CD4-positive, alpha-beta T cell (primary cell): ENCODE measurements around the gene ZNF592. TPM values are rescaled to one million over a fixed set of nuclear protein-coding genes. Genes with fewer than 3 reads are reported as not detected.

Source experiments
- ATAC-seq: fragments of 200-7000 bp; cut with Tn5 transposase; one replicate; pipeline ENCODE4 v1.10.0; 2022; ENCODE audit warnings: mild to moderate bottlenecking; ENCODE audit not compliant: poor library complexity
- CTCF ChIA-PET: fragments of 350-600 bp; sonication (Branson Sonifier 250); formaldehyde crosslinking; loops from one replicate; lab custom pipeline; 2021; ENCODE audit warnings: antibody characterized with exemption, inconsistent platforms; lab: Charles Lee
- POLR2A ChIA-PET: fragments of 350-600 bp; sonication (Branson Sonifier 250); formaldehyde crosslinking; loops from one replicate; lab custom pipeline; 2021; ENCODE audit warnings: antibody characterized with exemption, inconsistent platforms; lab: Charles Lee
- DNase-seq, 14 experiments: peaks; one replicate each; pipeline ENCODE4 v3.0.0-alpha.2; 2013 to 2020; ENCODE audit warnings: mixed read lengths in 2 of 14
- H3K27ac ChIP-seq, 2 donors: one replicate each; pipeline versions ENCODE4 v1.5.1 to v1.7.0; 2013; ENCODE audit warnings: low read length in 2 of 2, low read depth in 1 of 2, mild to moderate bottlenecking in 1 of 2
- H3K27me3 ChIP-seq, 2 experiments: 1 replicate in 1 of 2; 2 replicates in 1 of 2; pipeline versions ENCODE4 v1.6.1 to v1.7.0; 2013; ENCODE audit warnings: low read length in 2 of 2, control low read depth in 1 of 2, mild to moderate bottlenecking in 1 of 2, moderate library complexity in 1 of 2; ENCODE audit not compliant: insufficient read depth in 2 of 2, control insufficient read depth in 1 of 2
- H3K36me3 ChIP-seq: one replicate; pipeline ENCODE4 v1.6.1; 2013; ENCODE audit warnings: low read length, control low read depth; ENCODE audit not compliant: insufficient read depth
- H3K4me1 ChIP-seq: one replicate; pipeline ENCODE4 v1.6.1; 2013; ENCODE audit warnings: low read length, control low read depth; ENCODE audit not compliant: insufficient read depth
- H3K4me3 ChIP-seq: one replicate; pipeline ENCODE4 v1.5.1; 2013; ENCODE audit warnings: mild to moderate bottlenecking, low read length, moderate library complexity
- H3K9me3 ChIP-seq, 2 experiments: 1 replicate in 1 of 2; 2 replicates in 1 of 2; pipeline versions ENCODE4 v1.6.1 to v1.7.0; 2013; ENCODE audit warnings: low read length in 2 of 2, mild to moderate bottlenecking in 2 of 2, control low read depth in 1 of 2, moderate library complexity in 1 of 2; ENCODE audit not compliant: control insufficient read depth in 1 of 2, insufficient read depth in 1 of 2
- H3K27ac Mint-ChIP-seq: one replicate; pipeline ENCODE4 v1.8.0; 2020; ENCODE audit warnings: mixed read lengths
- H3K27me3 Mint-ChIP-seq: one replicate; pipeline ENCODE4 v1.8.0; 2021; ENCODE audit warnings: mixed read lengths
- H3K36me3 Mint-ChIP-seq: one replicate; pipeline ENCODE4 v1.8.0; 2021; ENCODE audit warnings: low read depth, mixed read lengths
- H3K4me1 Mint-ChIP-seq: one replicate; pipeline ENCODE4 v1.8.0; 2021; ENCODE audit warnings: low read depth, mixed read lengths
- H3K4me3 Mint-ChIP-seq: one replicate; pipeline ENCODE4 v1.8.0; 2020; ENCODE audit warnings: mild to moderate bottlenecking, mixed read lengths
- H3K9me3 Mint-ChIP-seq: one replicate; pipeline ENCODE4 v1.8.0; 2020; ENCODE audit warnings: mixed read lengths
- intact Hi-C, 2 experiments: fragments of 100-400 bp; cut with DNase I in 1 of 2; cut with micrococcal nuclease in 1 of 2; formaldehyde crosslinking; loops; one replicate each; pipeline versions ENCODE4 v1.15.1 to v1.9.0; 2023 to 2025; cut with DNase I, micrococcal nuclease
- total RNA-seq, 174 experiments: library from RNA in 2 of 174; stranded (reverse) in 2 of 174; gene quantifications; one replicate each; pipeline ENCODE4 v1.2.3 and lab custom pipeline; 2021 to 2026
- TF ChIP-seq, protein P1 (sequence below): fragments of 200-600 bp; IDR thresholded peaks from one replicate; pipeline ENCODE4 v1.8.0; 2022; ENCODE audit warnings: antibody characterized with exemption, mild to moderate bottlenecking

The ZNF592 gene
- total RNA-seq, 2 experiments from 2014 or later = 37.5 to 38.2 TPM

DNA sequence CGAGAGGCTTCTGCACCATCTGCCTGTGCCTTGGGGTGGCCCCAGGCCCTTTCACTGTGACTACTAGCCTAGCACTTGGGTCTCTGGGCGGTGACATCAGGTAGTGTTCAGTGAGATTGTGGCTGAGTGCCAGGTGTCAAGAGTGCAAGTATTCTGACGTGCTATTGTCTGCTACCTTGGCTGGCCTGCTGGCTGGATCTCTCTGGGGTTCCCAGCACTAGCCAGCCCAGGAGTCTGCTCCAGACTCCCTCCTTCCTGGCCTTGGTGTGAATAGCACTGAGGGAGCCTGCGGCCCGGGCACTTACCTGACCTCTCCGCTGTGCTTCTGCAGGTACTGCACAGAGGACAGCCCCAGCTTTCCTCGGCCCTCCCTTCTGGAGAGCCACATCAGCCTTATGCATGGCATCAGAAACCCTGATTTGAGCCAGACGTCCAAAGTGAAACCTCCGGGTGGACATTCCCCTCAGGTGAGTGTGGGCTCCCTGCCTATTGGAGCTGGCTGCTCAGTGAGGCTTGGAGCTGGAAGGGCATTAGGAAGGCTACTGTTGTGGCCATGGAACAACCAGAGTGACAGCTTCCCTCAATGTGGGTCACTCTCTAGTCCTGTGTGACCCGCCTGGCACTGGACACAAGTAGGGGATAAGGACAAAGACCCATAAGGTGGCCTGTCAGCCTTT lies 51.3 kb downstream of the ZNF592 start:
- H3K27ac ChIP-seq = no peak overlapping the region
- DNase-seq (no peak), ATAC-seq (no peak)
- intact Hi-C loops = no loop called here
- H3K9me3 ChIP-seq = no peaks in the 10 kb centered on the region
- no peaks in the 10 kb centered on the region for H3K27me3 Mint-ChIP-seq
- H3K36me3 Mint-ChIP-seq = peaks cover 94% of the 10 kb centered on the region
- H3K36me3 ChIP-seq = peaks cover 72% of the 10 kb centered on the region
- no peak overlapping the region for H3K27ac Mint-ChIP-seq
- ChIA-PET CTCF (no interaction called here), POLR2A (no interaction called here)
- H3K9me3 Mint-ChIP-seq = no peaks in the 10 kb centered on the region
- H3K4me1 ChIP-seq = no peaks in the 10 kb centered on the region
- H3K4me3 ChIP-seq = no peak overlapping the region
- H3K4me3 Mint-ChIP-seq = no peak overlapping the region
- TF ChIP-seq, protein P1, sequence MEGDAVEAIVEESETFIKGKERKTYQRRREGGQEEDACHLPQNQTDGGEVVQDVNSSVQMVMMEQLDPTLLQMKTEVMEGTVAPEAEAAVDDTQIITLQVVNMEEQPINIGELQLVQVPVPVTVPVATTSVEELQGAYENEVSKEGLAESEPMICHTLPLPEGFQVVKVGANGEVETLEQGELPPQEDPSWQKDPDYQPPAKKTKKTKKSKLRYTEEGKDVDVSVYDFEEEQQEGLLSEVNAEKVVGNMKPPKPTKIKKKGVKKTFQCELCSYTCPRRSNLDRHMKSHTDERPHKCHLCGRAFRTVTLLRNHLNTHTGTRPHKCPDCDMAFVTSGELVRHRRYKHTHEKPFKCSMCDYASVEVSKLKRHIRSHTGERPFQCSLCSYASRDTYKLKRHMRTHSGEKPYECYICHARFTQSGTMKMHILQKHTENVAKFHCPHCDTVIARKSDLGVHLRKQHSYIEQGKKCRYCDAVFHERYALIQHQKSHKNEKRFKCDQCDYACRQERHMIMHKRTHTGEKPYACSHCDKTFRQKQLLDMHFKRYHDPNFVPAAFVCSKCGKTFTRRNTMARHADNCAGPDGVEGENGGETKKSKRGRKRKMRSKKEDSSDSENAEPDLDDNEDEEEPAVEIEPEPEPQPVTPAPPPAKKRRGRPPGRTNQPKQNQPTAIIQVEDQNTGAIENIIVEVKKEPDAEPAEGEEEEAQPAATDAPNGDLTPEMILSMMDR = no peak
- no peaks in the 10 kb centered on the region for H3K27me3 ChIP-seq
- peaks cover 4% of the 10 kb centered on the region for H3K4me1 Mint-ChIP-seq

DNA sequence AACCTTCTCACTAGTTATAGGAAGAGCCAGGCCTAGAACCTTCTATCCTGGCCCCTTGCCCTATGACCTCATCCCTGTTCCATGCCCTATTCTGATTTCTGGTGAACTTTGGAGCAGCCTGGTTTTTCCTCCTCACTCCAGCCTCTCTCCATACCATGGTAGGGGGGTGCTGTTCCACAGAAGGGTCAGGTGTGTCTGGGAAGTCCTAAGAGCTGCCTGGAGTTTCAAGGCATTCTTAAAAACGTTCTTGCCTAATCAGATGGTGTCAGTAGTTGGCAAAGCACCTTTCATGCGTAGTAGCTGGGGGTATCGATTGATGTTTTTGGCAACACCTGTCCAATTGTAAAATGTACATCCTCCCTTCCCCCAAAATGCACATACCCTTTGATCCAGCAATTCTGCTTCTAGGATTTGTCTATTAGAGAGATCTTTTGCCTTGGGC lies 52.0 kb downstream of the ZNF592 start:
- TF ChIP-seq, protein P1 = no peak
- Histone ChIP-seq H3K9me3 (no peaks in the 10 kb centered on the region), H3K4me3 (no peak overlapping the region), H3K4me1 (no peaks in the 10 kb centered on the region), H3K27ac (no peak overlapping the region), H3K27me3 (no peaks in the 10 kb centered on the region), H3K36me3 (peaks cover 72% of the 10 kb centered on the region)
- intact Hi-C loops = no loop called here
- Mint-ChIP-seq H3K36me3 (peaks cover 96% of the 10 kb centered on the region), H3K4me3 (no peak overlapping the region), H3K27ac (no peak overlapping the region), H3K9me3 (no peaks in the 10 kb centered on the region), H3K4me1 (peaks cover 4% of the 10 kb centered on the region), H3K27me3 (no peaks in the 10 kb centered on the region)
- DNase-seq = no peak
- ATAC-seq = no peak
- CTCF ChIA-PET = interaction anchor here (0.6 kb wide), 1 partner anchor 35 kb away, joined by 3 read pairs; no protein-coding TSS in a partner anchor
- POLR2A ChIA-PET = no interaction called here

DNA sequence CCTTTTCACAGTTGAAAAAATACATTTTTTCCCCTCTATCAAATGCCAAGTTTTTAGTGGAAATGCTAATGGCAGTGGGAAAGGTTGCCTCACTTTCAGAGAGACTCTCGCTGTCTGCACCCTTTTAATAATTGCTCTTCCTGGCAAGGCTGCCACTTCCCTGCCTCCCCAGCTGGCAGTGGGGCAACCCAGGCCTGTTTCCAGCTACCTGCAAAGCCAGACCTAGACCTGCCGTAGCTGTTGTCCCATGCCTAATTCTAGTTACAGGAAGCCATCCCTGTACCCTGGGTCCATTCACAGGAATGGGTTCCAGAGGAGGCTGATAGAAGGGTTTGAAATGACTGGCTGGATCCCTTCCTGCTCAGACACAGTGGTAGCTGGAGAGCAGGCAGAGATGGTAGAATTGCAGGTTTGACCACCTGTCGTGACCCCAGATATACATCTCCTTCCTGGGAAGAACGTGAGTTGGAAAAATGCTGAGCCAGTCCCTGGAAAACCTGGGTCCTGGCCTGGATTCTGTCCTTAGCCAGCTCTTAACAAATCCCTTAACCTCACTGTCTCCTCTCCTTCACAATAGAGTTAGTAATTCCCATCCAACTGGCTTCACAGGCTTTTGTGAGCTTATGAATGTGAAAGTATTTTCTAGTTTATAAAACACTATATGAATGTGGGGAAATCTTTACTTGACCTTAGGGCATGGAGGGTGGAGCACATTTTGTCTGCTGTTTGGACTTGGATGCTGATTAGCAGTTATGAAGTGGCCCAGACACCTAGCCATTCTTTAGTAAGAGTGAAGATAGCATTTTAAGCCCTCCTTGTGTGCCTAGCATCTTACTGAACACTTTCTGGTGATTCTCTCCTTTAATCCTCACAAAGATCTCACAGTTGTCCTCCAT lies 55.9 kb downstream of the ZNF592 start:
- H3K27me3 Mint-ChIP-seq = no peaks in the 10 kb centered on the region
- H3K4me1 ChIP-seq = no peaks in the 10 kb centered on the region
- no peaks in the 10 kb centered on the region for H3K27me3 ChIP-seq
- peaks cover 61% of the 10 kb centered on the region for H3K36me3 Mint-ChIP-seq
- H3K36me3 ChIP-seq = peaks cover 49% of the 10 kb centered on the region
- intact Hi-C loops = no loop called here
- no peaks in the 10 kb centered on the region for H3K9me3 ChIP-seq
- ChIA-PET POLR2A (no interaction called here), CTCF (no interaction called here)
- no peaks in the 10 kb centered on the region for H3K4me1 Mint-ChIP-seq
- no peak for DNase-seq
- H3K4me3 ChIP-seq = no peak overlapping the region
- H3K4me3 Mint-ChIP-seq = no peak overlapping the region
- no peak for ATAC-seq
- H3K27ac ChIP-seq = no peak overlapping the region
- no peaks in the 10 kb centered on the region for H3K9me3 Mint-ChIP-seq
- no peak overlapping the region for H3K27ac Mint-ChIP-seq
- TF ChIP-seq, protein P1 = no peak
